HG03432 (cell line): ENCODE results near the gene MYO1D.
"Not testable (repeated sequence)": the region's sequence is repeated elsewhere in the genome, so short reads cannot be mapped to it uniquely, and the experiment has no call there.

Source experiments
- ATAC-seq: cut with Tn5 transposase; IDR thresholded peaks from one replicate; pipeline ENCODE4 v1.9.1; 2021; ENCODE audit warnings: mild to moderate bottlenecking, moderate library complexity; ENCODE audit not compliant: unreplicated experiment

The MYO1D gene

DNA sequence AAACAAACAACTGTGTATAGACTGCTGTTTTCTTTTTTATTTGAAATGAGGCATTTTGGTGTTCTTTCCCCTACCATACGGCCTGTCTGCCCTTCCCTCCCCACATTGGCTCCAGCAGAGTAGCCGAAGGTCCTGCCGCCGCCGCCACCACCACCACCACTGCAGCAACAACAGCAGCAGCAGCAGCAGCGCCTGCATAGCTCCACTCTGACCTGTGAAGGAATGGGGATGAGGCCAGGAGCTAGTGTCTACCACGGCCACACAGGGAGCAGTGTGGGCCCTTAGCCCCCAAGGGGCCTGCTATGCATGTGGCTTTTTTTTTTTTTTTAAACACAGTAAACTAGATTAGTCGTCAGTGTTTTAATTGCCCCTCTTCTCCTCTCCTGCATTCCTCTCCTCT, 395.7 kb downstream of the MYO1D start:
- no peak for ATAC-seq

GRCh38 chr17:32479074-32479617, 397.8 kb downstream of the MYO1D start:
- ATAC-seq: no peak

DNA sequence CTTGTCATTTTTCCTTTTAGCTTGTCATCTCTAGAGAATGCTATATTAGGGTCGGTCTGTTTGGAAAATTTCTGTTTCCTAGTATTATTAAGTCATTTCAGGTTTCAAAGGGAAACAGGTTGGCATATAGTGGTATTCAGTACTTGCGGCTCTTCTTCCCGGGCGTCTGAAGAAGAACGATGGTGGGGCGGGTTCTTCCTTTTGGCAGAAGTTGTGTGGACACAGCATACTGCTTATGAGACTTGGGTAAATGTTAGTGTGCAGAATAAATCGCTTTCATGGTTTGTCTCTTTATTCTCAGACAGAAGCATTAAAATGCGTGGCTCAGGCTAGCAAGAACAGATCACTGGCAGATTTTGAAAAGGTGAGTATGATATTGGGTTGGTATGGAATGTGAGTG, 399.7 kb downstream of the MYO1D start:
- ATAC-seq: no peak

DNA sequence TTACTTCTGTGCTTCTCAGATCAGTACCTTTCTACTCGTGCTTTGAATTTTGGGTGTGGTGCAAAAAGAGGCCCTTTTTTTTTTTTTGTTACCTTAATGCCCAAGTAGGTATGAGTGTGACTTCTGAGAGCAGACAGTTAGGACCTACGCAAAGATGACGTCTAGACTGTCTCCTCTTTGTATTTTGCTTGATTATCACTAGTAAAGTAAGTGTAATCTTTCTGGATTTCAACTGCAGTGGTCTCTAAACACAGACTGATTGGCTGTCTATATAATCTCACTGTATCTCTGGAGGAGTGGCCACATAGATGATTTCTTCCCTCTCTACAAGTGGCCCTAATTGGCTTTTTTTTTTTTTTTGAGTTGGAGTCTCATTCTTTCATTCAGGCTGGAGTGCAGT, 401.7 kb downstream of the MYO1D start:
- ATAC-seq: no peak

GRCh38 chr17:32471652-32472051, 405.3 kb downstream of the MYO1D start:
- ATAC-seq: no peak

DNA sequence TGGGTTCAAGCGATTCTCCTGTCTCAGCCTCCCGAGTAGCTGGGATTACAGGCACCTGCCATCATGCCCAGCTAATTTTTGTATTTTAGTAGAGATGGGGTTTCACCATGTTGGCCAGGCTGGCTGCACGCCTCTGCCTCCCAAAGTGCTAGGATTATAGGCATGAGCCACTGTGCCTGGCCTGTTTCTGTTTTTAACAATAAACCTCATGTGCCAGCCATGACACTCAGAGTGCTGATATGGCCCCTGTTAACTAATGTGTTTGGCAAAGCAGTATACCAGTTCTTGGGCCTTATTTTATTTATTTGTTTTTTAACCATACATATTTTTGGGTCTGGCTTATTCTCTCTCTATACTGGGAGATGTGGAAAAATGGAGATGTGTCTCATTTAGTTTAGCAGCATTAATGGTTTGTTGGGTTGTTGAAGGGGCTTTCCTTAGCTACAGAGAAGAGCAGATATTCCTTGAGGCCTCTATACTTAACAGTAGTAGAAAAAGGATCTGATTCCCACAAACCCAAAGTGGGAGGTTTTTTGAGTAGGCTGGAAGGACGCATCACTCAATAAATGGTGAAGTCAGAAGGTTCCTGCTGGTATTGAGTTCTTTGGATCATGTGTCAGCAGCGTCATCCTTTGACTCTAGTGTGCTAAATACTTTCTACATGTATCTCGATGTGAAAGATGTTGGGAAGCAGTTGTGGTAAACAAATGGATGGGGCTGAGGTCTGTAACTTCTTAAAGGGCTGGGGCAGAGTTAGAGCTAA, 406.3 kb downstream of the MYO1D start:
- no peak for ATAC-seq

GRCh38 chr17:32467949-32468348, 409.0 kb downstream of the MYO1D start:
- ATAC-seq: no peak

- ATAC-seq: no peak
Measured at GRCh38 chr17:32464374-32464773, 412.6 kb downstream of the MYO1D start.

- no peak for ATAC-seq
Measured at GRCh38 chr17:32463304-32463703, 413.6 kb downstream of the MYO1D start.

DNA sequence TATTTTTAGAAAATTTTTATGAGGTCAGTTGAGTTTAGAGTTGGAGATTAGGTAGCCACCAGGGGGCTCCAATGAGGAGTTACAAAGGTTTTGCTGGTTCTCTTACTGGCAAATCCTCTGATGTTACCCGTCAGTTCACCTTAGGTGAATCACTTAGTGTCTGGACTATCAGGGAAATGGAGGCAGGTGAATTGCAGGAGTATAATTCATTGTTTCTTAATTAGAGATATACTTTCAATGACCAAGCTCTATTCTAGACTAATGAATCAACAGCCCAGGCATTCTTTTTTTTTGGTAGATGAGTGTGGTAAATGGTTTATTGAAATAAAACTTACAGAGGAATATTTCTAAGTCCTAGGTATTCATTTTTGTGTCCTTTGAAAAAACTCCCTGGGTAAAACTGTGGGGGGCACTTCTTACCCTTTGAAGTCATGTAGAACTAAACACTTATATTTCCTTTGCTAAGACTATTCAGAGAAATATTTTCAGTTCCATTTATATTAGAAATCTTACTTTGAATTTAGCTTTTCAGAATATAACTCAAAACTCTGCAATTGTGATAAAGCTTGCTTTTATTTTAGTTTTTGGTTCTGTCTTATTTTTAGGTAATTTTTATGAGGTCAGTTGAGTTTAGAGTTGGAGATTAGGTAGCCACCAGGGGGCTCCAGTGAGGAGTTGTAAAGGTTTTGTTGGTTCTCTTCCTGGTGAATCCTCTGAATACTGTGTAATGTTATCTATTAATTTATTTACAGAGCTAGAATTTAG, 414.9 kb downstream of the MYO1D start:
- peak; percentile 42 for ATAC-seq

- ATAC-seq: no peak
Measured at GRCh38 chr17:32461498-32461852, 415.4 kb downstream of the MYO1D start.

- ATAC-seq: no peak
Measured at GRCh38 chr17:32460054-32460453, 416.9 kb downstream of the MYO1D start.

DNA sequence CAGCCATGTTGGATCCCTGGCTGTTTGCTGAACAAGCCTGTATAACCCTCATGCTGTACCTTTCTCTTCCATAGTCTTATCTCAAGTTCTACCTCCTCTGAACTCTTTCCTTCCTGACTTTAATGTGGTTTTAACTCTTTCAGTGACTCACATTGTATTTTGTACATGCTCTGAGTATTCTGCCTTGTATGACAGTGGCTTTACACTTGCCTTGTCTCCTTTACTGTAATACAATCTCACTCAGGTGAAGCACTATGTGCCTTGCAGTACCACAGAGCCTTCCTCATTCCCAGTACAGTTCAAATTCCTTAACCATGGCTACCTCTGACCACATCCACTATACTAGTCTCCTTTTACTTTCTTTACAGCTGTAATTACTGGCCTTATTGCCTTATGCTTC, 418.6 kb downstream of the MYO1D start:
- no peak for ATAC-seq

DNA sequence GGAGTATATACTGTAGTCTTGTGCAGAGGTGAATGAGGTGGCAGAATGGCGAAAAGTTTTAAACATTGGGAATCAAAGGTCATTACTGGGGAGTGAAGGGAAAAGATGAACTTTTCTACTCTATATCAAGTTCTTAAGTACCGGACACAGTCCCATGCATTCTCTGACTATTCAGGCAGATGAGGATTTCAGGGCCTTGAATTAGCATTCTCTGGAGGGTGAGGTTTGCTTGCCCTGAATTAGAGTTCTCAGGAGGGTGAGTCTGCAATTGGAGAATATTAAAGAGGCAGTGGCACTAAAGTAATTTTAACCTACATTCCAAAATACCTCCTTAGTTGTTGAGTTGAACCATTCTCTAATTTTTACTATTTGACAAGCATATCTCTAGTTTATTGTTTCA, 423.6 kb downstream of the MYO1D start:
- no peak for ATAC-seq

DNA sequence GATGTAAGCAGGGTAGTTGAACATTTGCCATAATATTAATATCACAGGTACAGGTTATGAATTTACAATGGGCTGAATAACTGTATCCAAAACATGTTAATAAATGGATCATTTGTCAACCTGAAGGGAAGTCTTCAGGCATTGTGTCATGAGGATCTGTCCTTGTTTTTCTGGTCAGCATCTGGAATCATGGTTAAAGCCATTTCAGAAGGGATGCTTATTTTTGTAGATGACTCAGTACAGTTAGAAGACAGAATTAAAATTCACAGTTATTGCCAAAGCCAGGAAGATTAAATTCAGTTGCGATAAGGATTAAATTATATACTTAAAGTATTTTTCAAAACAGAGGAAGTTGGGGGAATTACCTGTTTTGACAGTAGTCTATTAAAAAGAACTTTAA, 424.6 kb downstream of the MYO1D start:
- no peak for ATAC-seq

DNA sequence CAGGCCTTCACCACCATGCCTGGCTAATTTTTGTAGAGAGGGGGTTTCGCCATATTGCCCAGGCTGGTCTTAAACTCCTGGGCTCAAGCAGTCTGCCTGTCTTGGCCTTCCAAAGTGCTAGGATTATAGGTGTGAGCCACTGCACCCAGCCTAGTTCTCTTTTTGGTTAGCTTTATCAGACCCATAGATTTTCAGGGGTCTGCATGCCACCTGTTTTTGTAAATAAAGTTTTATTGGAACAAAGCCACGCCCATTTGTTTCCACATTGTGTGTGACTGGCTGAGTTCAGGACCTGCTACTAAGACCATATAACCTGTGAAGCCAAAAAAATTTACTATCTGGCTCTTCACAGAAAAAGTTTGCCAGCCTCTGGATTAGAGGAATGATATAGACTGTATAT, 425.0 kb downstream of the MYO1D start:
- no peak for ATAC-seq

DNA sequence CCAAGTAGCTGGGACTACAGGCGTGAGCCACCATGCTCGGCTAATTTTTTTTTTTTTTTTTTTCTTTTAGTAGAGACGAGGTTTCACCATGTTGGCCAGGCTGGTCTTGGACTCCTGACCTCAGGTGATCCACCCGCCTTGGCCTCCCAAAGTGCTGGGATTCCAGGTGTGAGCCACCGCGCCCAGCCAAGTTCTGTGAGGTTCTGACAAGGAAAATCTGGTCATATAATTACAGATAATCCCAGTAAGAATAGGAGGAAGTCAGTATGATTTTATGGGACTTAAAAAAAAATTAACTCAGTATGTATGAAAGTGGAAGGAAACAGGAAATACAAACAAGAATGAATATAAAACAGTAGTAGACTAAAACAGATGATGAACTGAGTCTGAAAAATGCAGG, 426.5 kb downstream of the MYO1D start:
- not testable (repeated sequence) for ATAC-seq

DNA sequence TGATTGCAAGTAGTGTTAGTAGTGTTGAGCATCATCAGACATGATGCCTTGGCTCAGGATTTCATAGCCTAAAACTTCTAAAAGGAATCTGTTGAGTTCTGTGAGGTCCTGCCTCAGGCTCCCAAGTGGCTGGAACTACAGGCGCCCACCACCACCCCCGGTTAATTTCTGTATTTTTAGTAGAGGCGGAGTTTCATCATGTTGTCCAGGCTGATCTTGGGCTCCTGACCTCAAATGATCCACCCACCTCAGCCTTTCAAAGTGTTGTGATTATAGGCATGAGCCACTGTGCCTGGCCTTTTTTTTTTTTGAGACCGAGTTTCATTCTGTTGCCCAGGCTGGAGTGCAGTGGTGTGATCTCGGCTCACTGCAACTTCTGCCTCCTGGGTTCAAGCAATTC, 427.0 kb downstream of the MYO1D start:
- ATAC-seq: no peak

GRCh38 chr17:32446949-32447348, 430.0 kb downstream of the MYO1D start:
- no peak for ATAC-seq

- ATAC-seq: no peak
Measured at GRCh38 chr17:32445971-32446370, 431.0 kb downstream of the MYO1D start.

- ATAC-seq: no peak
Measured at GRCh38 chr17:32445497-32445896, 431.4 kb downstream of the MYO1D start.

- peak; percentile 13 for ATAC-seq
Measured at GRCh38 chr17:32445074-32445415, 431.9 kb downstream of the MYO1D start.
